ENCODE data around the gene STAG1. TPM values are rescaled to one million over a fixed set of nuclear protein-coding genes. Genes with fewer than 3 reads are reported as not detected.

The STAG1 gene
- total RNA-seq, 1 experiment from 2014 or later = 34.6 TPM

GRCh38 chr3:136617198-136617597, 135.0 kb downstream of the STAG1 start:
- no peak overlapping the region for H3K9ac ChIP-seq (ENCODE audit: extremely low read depth, insufficient read length, low read length)

More at GRCh38 chr3:136617198-136617597, 135.0 kb downstream of the STAG1 start:
- no peak overlapping the region for H4K8ac ChIP-seq (replicated peaks; ENCODE audit: insufficient read length, low read depth, low read length)
- no peak overlapping the region for H2BK5ac ChIP-seq (ENCODE audit: insufficient read length, low read length)
- no peak overlapping the region for H3K18ac ChIP-seq (ENCODE audit: insufficient read length, low read depth, low read length)
- no peak overlapping the region for H3K14ac ChIP-seq (ENCODE audit: insufficient read depth, low read length)
- H3K9me3 ChIP-seq (ENCODE audit: control insufficient read depth, low read depth, low read length) = no peaks in the 10 kb centered on the region
- no peak overlapping the region for H3K23ac ChIP-seq (ENCODE audit: insufficient read length, low read depth, low read length)
- H4K20me1 ChIP-seq (ENCODE audit: control insufficient read depth, insufficient read depth, insufficient read length) = peaks cover 2% of the 10 kb centered on the region
- no peak for TF ChIP-seq CTCF (conservative IDR thresholded peaks at IDR 0.05)
- H3K4ac ChIP-seq (ENCODE audit: low read depth, low read length) = no peak overlapping the region
- no peaks in the 10 kb centered on the region for H3K4me1 ChIP-seq (ENCODE audit: insufficient read depth, low read length)
- Mint-ChIP-seq H3K4me3 (no peak overlapping the region), H3K9me3 (no peaks in the 10 kb centered on the region), H3K36me3 (ENCODE audit: insufficient read depth in 1 of 3, low read depth in 3 of 3) (peaks cover 0 to 17% (median 0%) of the 10 kb centered on the region in 3 experiments; a peak in 2 of 7 replicates), H3K27me3 (ENCODE audit: low read depth) (no peaks in the 10 kb centered on the region), H3K27ac (peak overlapping the region in 1 of 3 experiments; percentile 34; a peak in 2 of 7 replicates), H3K4me1 (peaks cover 6 to 7% of the 10 kb centered on the region in 2 experiments)
- H2BK120ac ChIP-seq (ENCODE audit: low read depth, low read length, poor library complexity, severe bottlenecking) = no peak overlapping the region
- H3T11ph ChIP-seq (ENCODE audit: low read length) = no peak overlapping the region
- no peak overlapping the region for H2AK5ac ChIP-seq (ENCODE audit: insufficient read length, low read length)
- H3K27ac ChIP-seq (ENCODE audit: insufficient read length, low read depth, low read length) = peak overlapping the region; percentile 33
- no peak overlapping the region for H3K4me2 ChIP-seq (ENCODE audit: insufficient read depth, insufficient read length, low read length)
- H3K79me2 ChIP-seq (ENCODE audit: insufficient read depth, low read length) = no peaks in the 10 kb centered on the region
- DNase-seq = no peak
- H3K79me1 ChIP-seq (ENCODE audit: insufficient read depth, low read depth, low read length, poor library complexity, severe bottlenecking) = no peaks in the 10 kb centered on the region
- no peaks in the 10 kb centered on the region for H3K27me3 ChIP-seq (ENCODE audit: insufficient read depth, low read length)
- no peaks in the 10 kb centered on the region for H3K23me2 ChIP-seq (ENCODE audit: insufficient read length, low read depth, low read length, poor library complexity, severe bottlenecking)
- H2BK15ac ChIP-seq (ENCODE audit: low read depth, low read length) = no peak overlapping the region
- H3K56ac ChIP-seq (ENCODE audit: insufficient read length, low read depth, low read length) = no peak overlapping the region
- no peak overlapping the region for H2AFZ ChIP-seq (ENCODE audit: low read length)
- H4K5ac ChIP-seq (ENCODE audit: insufficient read length, low read depth, low read length) = no peak overlapping the region
- no peak overlapping the region for H2BK12ac ChIP-seq (ENCODE audit: insufficient read length, low read depth, low read length)
- H2BK20ac ChIP-seq (ENCODE audit: low read depth, low read length, poor library complexity, severe bottlenecking) = no peak overlapping the region
- H4K91ac ChIP-seq (ENCODE audit: insufficient read length, low read depth, low read length) = no peak overlapping the region

Data from H9 (cell line).